Measurements from ENCODE around the gene DNAJC22. TPM values are rescaled to one million over a fixed set of nuclear protein-coding genes. Genes with fewer than 3 reads are reported as not detected.

DNAJC22 gene
- total RNA-seq, 1 experiment from 2014 or later = 0.24 TPM

- TF ChIP-seq ZNF425 (CRISPR knock-in tag; conservative IDR thresholded peaks at IDR 0.05) (no peak), ATF6 (CRISPR knock-in tag; IDR thresholded peaks at IDR 0.05) (no peak), ZSCAN18 (CRISPR knock-in tag; IDR thresholded peaks at IDR 0.05) (no peak), SP1 (CRISPR knock-in tag; conservative IDR thresholded peaks at IDR 0.05) (no peak), ZBTB43 (CRISPR knock-in tag; IDR thresholded peaks at IDR 0.05) (no peak)
These were observed 5.0 kb upstream of the DNAJC22 start (continued) for GRCh38 chr12:49341777-49342065.

GRCh38 chr12:49342066-49342913, 4.4 kb upstream of the DNAJC22 start:
- H3K4me3 Mint-ChIP-seq = peak overlapping the region; percentile 67
- ChIA-PET CTCF (interaction anchor here (0.6 to 3.9 kb wide), 70 partner anchors 9 to 603 kb away, joined by 3 to 264 read pairs (median 4); partner anchors contain the start of genes KCNH3, PRPF40B, PRPH and SPATS2), POLR2A (interaction anchor here (0.5 to 2.7 kb wide), 9 partner anchors 10 to 1741 kb away, joined by 3 to 18 read pairs (median 3); partner anchors contain the start of genes ARF3, CSRNP2, PRPH and TROAP)
- DNase-seq (ENCODE audit: low spot score) = peak; percentile 96
- no peaks in the 10 kb centered on the region for H3K9me3 Mint-ChIP-seq
- H3K4me1 Mint-ChIP-seq = peaks cover 59% of the 10 kb centered on the region
- ATAC-seq = peak; percentile 74
- no peaks in the 10 kb centered on the region for H3K36me3 Mint-ChIP-seq
- H3K27ac Mint-ChIP-seq = no peak overlapping the region
- peaks cover 99% of the 10 kb centered on the region for H3K27me3 Mint-ChIP-seq (ENCODE audit: low read depth)
- TF ChIP-seq IRF1 (CRISPR knock-in tag; IDR thresholded peaks at IDR 0.05) = no peak
- 0 out of 2 replicates have a peak, but pooled peaks have one; percentile 24 for TF ChIP-seq ARID4B (CRISPR knock-in tag; IDR thresholded peaks at IDR 0.05; ENCODE audit: borderline replicate concordance)
- TF ChIP-seq ZNF416 (CRISPR knock-in tag; IDR thresholded peaks at IDR 0.05) = 0 out of 2 replicates have a peak, but pooled peaks have one; percentile 43
- no peak for TF ChIP-seq JUN (CRISPR knock-in tag; IDR thresholded peaks at IDR 0.05)
- no peak for TF ChIP-seq ATF2 (CRISPR knock-in tag; IDR thresholded peaks at IDR 0.05; ENCODE audit: borderline replicate concordance, low read depth)
- TF ChIP-seq SMAD4 (CRISPR knock-in tag; IDR thresholded peaks at IDR 0.05) = no peak
- TF ChIP-seq HMGXB4 (CRISPR knock-in tag; IDR thresholded peaks at IDR 0.05) = peak; percentile 62
- TF ChIP-seq MAX (CRISPR knock-in tag; IDR thresholded peaks at IDR 0.05) = peak; percentile 39; the same call in 1 of the 2 replicates
- no peak for TF ChIP-seq ATF1 (CRISPR knock-in tag; IDR thresholded peaks at IDR 0.05)
- 0 out of 2 replicates have a peak, but pooled peaks have one; percentile 16 for TF ChIP-seq TCF7 (CRISPR knock-in tag; IDR thresholded peaks at IDR 0.05; ENCODE audit: low read depth)
- no peak for TF ChIP-seq NR3C1 (CRISPR knock-in tag; conservative IDR thresholded peaks at IDR 0.05; ENCODE audit: low read depth)

Data from WTC11 (cell line).